HG03060 (cell line): ENCODE results near the gene TMEM201.

Source experiments
- ATAC-seq: cut with Tn5 transposase; IDR thresholded peaks from one replicate; pipeline ENCODE4 v1.9.1; 2021; ENCODE audit warnings: low read depth, moderate number of reproducible peaks; ENCODE audit not compliant: unreplicated experiment

Gene TMEM201

DNA sequence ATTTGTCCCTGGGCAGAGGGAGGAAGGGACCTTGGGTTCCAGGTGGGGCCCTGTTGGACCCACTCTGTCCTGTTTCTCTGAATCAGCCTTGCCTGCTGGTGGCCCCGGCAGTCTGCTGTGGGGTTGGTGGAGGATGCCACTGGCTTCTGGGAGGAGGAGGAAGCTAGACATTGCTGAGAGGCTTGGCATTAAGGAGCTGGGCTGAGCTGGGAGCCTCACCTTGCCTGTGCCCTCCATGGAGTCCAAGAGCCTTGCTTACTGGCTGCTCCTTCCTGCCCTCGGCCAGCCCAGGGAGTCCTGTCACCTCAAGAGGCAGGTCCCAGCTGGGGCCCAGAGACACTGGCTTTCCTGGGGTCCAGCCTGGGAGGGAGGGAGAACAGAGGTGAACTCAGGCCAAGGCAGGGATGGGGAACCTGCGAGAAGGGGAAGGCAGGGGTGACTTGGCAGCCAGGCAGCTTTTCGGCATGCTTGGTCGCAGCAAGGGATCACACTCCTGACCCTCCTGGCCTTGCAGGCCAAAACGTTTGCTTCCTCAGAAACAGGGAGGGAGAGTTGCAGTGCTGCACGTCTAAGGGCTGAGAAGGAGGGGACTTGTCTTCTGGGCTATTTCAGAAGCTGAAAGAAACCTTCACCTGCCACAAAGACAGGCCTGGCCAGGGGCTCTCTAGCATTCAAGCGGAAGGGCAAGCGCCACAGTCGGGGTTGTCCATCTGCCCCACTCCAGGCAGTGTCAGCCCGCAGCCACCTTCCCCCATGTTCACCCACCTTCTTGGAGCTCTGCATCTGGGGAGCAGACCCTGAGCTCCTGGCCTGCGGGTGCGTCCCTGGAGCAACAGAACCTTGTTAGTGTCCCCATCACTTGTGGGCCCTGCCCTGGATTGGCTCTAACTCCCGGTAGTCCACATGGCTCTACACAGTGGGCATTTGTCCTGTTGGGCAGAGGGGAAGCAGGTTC, 8.9 kb downstream of the TMEM201 start:
- ATAC-seq = no peak

DNA sequence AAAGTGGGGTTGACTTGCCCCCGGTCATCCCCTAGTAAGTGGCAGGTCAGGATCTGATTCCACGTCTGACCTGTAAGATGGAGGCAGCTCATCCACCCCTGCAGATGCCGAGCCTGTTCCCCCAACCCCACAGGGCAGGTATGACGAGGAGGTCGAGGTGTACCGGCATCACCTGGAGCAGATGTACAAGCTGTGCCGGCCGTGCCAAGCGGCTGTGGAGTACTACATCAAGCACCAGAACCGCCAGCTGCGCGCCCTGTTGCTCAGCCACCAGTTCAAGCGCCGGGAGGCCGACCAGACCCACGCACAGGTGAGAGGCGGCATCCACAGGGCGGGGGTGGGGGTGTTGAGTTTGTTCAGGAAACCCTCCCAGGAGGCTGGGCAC, 9.6 kb downstream of the TMEM201 start:
- no peak for ATAC-seq

DNA sequence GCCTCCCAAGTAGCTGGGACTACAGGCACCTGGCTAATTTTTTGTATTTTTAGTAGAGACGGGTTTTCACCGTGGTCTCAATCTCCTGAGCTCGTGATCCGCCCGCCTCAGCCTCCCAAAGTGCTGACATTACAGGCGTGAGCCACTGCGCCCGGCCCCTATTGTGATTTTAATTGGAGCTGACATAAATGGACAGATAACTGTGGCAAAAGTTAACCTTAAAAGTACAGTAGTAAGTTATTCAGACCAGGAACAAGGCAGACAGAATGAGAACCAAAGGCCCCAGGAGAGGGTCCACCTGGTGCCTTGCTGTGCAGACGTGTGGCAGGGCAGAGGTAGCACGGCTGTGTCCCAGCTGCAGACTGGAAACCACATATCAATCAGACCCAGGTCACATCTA, 11.0 kb downstream of the TMEM201 start:
- no peak for ATAC-seq

DNA sequence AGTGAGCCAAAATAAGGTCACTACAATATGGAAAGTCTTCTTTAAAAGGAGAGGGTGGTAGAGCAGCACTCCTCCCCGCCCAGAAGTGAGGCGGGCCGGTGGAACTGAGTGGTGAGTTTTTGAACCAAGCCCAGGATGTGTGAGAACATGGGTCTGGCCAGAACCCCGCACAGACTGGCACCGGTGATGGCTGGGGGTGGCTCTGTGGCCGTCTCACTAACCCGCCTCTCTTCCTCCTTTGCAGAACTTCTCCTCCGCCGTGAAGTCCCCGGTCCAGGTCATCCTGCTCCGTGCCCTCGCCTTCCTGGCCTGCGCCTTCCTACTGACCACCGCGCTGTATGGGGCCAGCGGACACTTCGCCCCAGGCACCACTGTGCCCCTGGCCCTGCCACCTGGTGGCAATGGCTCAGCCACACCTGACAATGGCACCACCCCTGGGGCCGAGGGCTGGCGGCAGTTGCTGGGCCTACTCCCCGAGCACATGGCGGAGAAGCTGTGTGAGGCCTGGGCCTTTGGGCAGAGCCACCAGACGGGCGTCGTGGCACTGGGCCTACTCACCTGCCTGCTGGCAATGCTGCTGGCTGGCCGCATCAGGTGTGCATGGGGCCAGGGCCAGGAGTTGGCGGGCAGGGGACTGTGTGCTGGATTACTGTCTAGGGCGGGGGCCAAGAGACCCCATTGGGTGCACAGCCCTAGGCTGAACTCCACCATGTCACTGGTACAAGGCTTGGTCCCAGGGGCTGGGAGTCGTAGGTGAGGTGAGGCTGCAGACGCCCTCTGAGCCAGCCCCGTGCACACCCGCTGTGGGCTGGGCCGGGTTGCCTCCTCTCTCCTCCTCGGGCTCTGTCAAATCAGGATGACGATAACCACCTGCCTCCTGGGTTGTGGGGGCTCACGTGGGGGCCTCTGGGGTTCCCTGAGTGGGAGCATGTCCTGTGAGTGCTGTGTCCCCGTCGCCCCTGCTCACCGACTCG, 12.4 kb downstream of the TMEM201 start:
- no peak for ATAC-seq

DNA sequence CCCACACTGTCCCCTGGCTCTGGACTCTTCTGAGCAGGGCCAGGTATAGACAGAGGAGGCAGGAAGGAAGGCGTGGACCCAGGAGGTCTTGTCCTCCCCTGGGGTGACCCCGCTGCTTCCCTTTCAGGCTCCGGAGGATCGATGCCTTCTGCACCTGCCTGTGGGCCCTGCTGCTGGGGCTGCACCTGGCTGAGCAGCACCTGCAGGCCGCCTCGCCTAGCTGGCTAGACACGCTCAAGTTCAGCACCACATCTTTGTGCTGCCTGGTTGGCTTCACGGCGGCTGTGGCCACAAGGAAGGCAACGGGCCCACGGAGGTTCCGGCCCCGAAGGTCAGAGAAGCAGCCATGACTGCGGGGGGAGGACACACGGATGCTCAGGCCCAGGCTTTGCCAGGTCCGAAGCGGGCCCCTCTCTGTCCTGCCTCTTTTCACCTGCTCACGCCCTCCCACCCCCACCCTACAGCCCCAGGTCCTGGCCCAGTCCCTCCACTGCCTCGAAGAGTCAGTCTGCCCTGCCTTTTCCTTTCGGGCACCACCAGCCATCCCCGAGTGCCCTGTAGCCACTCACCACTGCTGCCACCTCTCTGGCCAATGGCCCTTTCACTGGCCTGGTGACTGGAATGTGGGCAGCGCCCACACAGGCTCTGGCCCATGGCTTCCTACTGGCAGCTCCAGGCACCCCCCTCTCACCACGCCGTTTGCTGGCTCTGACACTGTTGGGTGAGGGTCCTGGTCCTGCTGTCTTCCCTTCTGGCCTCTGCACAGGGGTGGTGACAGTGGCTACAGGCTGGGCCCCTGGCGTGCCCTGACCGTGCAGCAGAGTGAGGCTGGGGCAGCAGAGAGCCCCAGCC, 13.5 kb downstream of the TMEM201 start:
- ATAC-seq = no peak

DNA sequence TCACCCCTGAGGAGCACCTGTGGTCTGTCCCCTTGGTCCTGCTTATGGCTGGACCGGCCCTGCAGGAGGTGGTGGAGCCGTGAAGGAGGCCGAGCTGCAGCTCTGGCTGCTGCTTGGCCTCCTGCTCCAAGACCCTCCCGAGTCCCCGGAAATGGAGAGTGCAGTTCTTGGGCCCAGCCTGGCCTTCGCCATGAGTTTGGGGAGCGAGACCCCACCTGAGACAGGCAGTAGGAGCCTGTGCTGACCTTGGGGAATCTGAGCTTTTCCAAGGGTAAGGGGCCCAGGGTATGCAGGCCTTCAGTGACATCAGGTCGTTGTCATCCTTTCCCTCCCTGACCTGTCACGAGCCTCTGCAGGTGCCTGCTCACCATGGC, 14.1 kb downstream of the TMEM201 start:
- no peak for ATAC-seq

DNA sequence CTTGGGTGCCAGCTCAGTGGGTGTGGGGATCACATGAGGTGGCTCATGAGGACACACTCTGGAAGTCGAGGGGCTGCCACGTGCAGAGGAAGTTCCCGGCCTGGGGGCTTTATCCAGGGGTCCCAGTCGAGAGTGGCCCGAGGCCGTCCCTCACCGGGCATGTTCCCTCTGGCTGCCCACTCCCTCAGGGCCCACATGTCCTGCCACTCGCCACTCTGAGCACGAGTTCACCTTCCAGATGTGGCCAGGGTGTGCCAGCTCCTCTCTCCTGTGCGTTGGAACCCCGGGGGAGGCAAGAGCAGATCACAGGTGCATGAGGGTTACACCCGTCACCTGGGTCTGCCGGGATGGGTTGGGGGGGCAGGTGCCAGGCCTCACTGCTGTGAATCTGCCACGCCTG, 14.6 kb downstream of the TMEM201 start:
- ATAC-seq = no peak

DNA sequence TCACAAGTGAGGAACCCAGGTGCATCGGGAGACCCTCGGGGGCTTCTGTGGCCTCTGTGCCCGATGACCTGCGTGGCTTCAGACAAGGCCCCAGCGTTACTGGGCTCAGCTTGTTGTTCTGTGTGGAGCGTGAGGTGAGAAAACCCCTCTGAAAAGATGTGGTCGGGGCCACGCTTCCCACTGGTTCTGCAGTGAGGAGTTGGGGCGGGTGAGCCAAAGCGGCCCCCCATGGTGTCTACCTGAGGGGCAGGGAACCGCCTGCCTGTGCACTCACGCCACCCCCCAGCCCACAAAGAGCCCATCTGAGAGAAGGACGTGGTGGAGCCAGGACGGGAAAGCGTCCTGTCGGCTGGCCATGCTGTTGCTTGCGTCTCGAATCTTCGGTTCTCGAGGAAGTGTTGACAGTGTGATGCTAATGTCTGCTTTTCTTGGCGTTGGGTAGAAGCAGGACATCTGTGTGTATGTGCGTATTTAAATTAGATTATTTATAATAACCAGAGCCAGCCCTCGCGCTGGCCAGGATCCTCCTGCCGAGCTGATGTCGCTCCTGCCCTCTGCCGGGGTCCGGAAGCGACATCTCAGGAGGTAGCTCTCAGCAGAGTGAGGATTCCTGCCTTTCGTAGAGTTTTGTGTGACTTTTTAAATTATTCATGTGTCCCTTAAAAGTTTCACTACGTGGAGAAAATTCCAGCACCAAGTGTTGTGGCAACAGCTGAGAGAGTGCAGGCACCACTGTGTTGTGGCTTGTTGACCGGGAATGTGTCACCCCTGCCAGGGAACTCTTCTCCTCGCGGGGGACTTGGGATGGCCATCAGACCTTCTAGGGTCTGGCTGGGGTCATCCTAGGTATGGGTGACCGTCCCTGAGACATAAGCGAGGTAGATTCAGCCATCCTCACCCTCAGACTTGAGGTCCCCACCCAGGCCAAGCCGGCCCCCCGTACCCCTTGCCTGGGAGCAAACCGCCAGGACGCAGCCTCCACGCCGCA, 15.3 kb downstream of the TMEM201 start:
- ATAC-seq = no peak

DNA sequence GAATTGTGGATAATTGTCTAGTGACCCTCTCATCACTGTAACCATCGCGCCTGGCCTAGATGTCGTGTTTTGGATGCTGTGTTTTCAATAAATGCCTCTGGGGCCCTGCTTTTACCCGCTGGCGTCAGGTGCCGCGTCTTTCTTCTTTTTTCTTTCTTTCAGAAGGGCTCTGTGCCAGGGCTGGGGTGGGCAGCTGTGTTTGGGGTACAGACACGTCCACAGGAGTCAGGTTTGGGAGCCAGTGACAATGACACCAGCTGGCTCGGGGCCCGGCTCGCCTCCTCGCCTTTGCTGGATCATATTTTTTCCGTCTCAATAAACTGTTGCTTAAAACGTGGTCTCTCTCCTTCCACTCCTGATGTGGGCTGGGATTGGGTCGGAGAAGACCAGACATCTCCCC, 16.1 kb downstream of the TMEM201 start:
- ATAC-seq = no peak

DNA sequence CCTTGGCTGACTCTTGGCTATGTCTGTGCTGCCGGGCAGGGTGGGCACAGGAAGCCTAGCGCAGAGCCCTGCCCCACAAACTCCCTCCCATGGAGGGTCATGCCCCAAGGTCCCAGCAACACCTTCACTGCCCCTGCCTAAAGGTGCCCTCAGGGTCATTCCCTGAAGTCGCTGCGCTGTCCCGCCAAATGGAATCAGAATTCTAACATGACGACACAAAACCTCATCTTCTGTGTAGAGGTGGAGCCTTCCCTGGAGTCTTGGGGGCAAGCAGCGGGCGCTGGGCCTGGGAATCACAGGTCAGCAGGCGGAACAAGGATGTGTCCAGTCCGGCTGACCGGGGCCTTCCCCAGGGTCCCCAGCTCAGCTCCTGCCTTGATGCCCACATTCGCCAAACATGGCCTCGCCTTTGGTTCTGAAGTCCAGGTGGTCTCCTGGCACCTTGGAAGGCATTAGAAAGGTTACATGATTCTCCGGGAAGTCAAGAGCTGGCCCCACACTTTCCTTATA, 17.3 kb downstream of the TMEM201 start:
- ATAC-seq = no peak

DNA sequence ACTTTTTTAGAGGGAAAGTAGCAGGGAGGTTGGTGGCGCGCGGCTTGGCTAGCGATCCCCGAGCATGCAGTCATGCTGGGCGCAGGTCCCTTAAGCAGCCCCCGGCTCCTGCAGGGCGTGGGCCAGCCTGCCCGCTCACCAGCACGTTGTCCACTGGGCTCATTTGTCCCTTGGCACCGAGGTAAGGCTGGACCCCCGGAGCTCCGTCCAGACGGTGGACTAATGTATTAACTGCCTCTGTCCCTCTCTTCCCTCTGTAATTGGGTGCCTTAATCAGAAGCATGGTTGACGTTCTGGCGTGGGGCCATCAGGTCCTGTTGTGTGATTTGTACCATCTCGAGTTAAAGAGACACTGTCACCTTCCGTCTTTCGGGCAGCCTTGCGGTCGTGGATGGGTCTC, 17.7 kb downstream of the TMEM201 start:
- no peak for ATAC-seq

DNA sequence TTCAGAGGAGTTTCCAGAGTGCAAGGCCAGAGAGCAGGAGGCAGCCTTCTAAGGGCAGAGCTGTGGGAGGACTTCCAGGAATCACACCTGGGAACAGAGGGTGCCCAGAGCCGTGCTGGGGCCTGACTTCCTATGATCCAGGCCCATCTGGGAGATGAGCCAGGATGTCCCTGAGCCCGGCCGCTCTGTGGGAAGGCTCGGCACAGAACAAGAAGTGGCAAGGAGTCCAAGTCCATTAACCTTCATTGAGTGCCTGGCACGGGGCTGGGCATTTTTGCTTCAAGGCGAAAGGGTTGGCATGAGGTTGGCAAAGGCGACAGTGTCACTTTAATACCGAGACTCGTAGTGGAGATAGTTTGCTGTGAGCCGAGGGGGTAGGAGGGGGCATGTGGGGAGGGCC, 18.2 kb downstream of the TMEM201 start:
- ATAC-seq = no peak

DNA sequence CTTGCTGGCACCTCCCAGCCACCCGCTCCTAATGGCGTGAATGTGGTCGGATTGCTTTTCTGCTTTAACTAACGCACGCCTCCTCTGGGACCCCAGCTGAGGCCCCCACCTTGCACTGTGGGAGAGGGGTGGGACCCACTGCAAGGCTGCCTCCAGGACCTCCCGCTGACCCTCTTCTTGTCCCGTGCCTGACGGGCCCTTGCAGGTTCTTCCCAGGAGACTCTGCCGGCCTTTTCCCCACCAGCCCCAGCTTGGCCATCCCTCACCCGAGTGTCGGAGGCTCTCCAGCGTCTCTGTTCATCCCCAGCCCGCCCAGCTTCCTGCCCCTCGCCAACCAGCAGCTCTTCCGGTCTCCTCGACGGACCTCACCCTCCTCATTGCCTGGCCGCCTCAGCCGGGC, 18.6 kb downstream of the TMEM201 start:
- ATAC-seq = no peak

DNA sequence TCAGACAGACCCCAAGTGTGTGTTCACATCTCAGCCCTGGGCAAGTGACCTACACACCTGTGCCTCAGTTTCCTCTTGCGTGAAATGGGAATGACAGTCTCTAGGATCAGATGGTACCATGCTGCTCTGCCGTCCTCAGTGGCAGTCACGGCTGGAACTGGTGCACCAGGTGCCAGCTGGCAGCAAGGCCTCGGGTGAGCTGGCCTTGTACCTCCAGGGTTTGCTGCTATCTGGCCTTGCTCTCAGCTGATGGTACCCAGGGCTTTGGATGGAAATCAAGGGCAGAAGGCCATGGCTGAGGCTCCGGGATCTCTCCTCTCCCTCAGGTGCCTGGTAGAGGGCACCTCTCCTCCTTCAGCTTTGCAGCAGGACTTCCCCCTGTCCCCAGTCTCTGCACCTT, 21.3 kb downstream of the TMEM201 start:
- ATAC-seq = no peak

DNA sequence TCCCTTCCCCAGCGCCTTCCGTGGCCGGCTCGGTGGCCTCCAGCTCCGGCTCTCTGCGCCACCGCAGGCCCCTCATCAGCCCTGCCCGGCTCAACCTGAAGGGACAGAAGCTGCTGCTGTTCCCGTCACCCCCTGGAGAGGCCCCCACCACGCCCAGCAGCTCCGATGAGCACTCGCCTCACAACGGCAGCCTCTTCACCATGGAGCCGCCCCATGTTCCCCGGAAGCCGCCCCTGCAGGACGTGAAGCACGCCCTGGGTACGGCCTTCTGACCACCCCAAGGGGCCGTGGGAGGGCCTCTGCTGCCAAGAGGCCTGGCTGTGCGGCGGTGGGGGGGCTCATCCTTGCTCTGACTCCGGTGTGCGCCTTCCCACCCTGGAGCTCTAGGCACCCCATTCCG, 21.8 kb downstream of the TMEM201 start:
- no peak for ATAC-seq

DNA sequence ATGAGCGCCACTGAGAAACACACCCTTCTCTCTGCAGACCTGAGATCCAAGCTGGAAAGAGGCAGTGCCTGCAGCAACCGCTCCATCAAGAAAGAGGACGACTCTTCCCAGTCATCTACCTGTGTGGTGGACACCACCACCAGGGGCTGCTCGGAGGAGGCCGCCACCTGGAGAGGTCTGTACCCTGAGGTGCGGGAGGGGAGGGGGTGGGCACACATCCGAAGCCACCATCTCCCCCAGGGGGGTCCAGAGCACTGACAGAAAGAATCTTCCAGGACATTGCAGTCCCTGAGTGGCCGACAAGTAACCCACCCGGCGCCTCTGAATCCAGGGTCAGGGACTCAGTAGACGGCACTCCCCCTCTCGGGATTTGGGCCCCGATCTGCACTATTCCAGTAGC, 23.0 kb downstream of the TMEM201 start:
- no peak for ATAC-seq

DNA sequence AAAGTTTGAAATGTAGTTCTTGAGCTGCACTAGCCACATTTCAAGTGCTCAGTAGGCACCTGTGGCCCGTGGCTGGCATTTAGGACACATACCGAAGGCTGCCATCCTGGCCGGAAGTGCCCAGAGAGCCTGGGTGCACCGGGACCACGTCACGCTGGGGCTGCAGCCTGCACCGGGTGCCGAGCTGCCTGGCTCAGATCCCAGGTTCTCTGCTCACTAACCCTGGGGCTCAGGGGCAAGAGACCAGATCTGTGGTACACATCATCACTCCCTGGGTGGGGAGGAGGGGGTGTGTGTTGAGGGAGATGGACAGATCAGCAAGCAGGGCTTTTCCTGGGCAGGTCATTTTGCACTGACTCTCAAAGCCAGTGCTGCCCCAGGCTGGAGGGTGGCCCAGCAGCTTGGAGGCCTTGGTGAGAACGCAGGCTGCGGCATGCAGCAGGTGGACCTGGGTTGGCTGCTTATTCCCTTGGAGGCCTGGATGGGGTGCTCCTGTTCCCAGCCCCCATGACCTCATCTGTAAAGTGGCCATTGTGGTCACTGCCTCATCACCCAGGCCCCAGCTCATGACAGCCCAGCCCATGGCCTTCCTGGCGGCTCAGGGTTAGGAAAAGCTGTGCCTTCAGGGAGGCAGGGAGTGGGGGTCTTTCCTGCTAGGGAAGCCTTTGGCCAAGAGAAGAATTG, 23.6 kb downstream of the TMEM201 start:
- no peak for ATAC-seq

DNA sequence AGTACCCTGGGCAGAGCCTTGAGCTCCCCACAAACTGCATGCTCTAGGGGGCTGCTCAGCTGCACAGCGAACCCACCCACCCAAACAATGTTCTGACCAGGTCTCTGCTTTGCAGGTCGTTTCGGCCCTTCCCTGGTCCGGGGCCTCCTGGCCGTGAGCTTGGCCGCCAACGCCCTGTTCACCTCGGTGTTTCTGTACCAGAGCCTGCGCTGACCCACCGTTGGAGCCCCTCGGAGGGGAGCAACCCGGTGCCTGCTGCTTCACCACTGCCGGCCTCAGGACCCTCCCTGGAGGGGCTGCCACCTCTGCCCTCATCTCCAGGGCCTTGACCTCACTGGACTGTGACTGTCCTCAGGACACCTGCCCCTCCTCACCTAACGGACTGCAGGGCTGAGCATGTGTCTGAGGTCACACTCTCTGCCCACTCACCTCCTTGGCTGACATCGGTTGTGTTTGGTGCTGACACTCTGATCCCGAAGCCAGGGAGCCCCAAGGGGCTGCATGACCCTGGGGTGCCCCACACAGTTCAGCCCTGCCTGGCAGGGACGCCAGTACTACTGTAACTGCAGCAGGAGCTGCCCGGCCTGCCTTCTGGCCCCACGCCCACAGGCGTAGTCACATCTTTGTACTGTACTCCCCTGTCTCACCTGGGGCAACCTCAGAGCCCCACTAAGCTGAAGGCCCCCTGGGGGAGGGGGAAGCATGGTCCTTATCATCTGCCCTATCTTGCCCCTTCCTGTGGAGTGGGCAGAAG, 24.3 kb downstream of the TMEM201 start:
- no peak for ATAC-seq
